ENCODE measurements around the gene CEBPG.
A peak's percentile ranks its signal among the peaks of the same experiment; 100 is the strongest.

CEBPG gene

GRCh38 chr19:33357556-33357955 lies 16.0 kb upstream of the CEBPG start:
- Histone ChIP-seq H3K27me3 (ENCODE audit: control insufficient read depth, insufficient read depth, low read length) (peaks cover 30% of the 10 kb centered on the region), H3K4me2 (ENCODE audit: low read length) (no peak overlapping the region), H3K9me3 (replicated peaks; ENCODE audit: low read length) (no peaks in the 10 kb centered on the region), H3K9ac (ENCODE audit: low read depth, low read length) (no peak overlapping the region), H3K4me3 (ENCODE audit: low read length) (no peak overlapping the region), H3K4me1 (ENCODE audit: control insufficient read depth, insufficient read depth, low read length) (no peaks in the 10 kb centered on the region), H3K36me3 (ENCODE audit: insufficient read depth, low read length) (no peaks in the 10 kb centered on the region)

- Histone ChIP-seq H3K4me1 (ENCODE audit: control insufficient read depth, insufficient read depth, low read length) (no peaks in the 10 kb centered on the region), H3K9me3 (replicated peaks; ENCODE audit: low read length) (no peaks in the 10 kb centered on the region), H3K27me3 (ENCODE audit: control insufficient read depth, insufficient read depth, low read length) (peaks cover 38% of the 10 kb centered on the region), H3K4me3 (ENCODE audit: low read length) (no peak overlapping the region), H3K9ac (ENCODE audit: low read depth, low read length) (no peak overlapping the region), H3K36me3 (ENCODE audit: insufficient read depth, low read length) (no peaks in the 10 kb centered on the region), H3K4me2 (ENCODE audit: low read length) (no peak overlapping the region)
These were observed 15.1 kb upstream of the CEBPG start for GRCh38 chr19:33358408-33358807.

GRCh38 chr19:33359581-33359980 lies 13.9 kb upstream of the CEBPG start:
- Histone ChIP-seq H3K4me2 (ENCODE audit: low read length) (no peak overlapping the region), H3K9me3 (replicated peaks; ENCODE audit: low read length) (no peaks in the 10 kb centered on the region), H3K4me1 (ENCODE audit: control insufficient read depth, insufficient read depth, low read length) (no peaks in the 10 kb centered on the region), H3K36me3 (ENCODE audit: insufficient read depth, low read length) (no peaks in the 10 kb centered on the region), H3K27me3 (ENCODE audit: control insufficient read depth, insufficient read depth, low read length) (peaks cover 49% of the 10 kb centered on the region), H3K4me3 (ENCODE audit: low read length) (no peak overlapping the region), H3K9ac (ENCODE audit: low read depth, low read length) (no peak overlapping the region)

GRCh38 chr19:33362508-33363228 lies 10.8 kb upstream of the CEBPG start:
- Histone ChIP-seq H3K9ac (ENCODE audit: low read depth, low read length) (no peak overlapping the region), H3K4me2 (ENCODE audit: low read length) (no peak overlapping the region), H3K4me3 (ENCODE audit: low read length) (no peak overlapping the region), H3K4me1 (ENCODE audit: control insufficient read depth, insufficient read depth, low read length) (peaks cover 1% of the 10 kb centered on the region), H3K27me3 (ENCODE audit: control insufficient read depth, insufficient read depth, low read length) (peaks cover 64% of the 10 kb centered on the region), H3K36me3 (ENCODE audit: insufficient read depth, low read length) (no peaks in the 10 kb centered on the region), H3K9me3 (replicated peaks; ENCODE audit: low read length) (no peaks in the 10 kb centered on the region)

GRCh38 chr19:33363476-33363875 lies 10.0 kb upstream of the CEBPG start:
- H3K9ac ChIP-seq (ENCODE audit: low read depth, low read length) = no peak overlapping the region
- H3K4me2 ChIP-seq (ENCODE audit: low read length) = no peak overlapping the region
- H3K4me1 ChIP-seq (ENCODE audit: control insufficient read depth, insufficient read depth, low read length) = peaks cover 9% of the 10 kb centered on the region
- H3K4me3 ChIP-seq (ENCODE audit: low read length) = no peak overlapping the region
- H3K9me3 ChIP-seq (replicated peaks; ENCODE audit: low read length) = no peaks in the 10 kb centered on the region
- peaks cover 64% of the 10 kb centered on the region for H3K27me3 ChIP-seq (ENCODE audit: control insufficient read depth, insufficient read depth, low read length)
- no peaks in the 10 kb centered on the region for H3K36me3 ChIP-seq (ENCODE audit: insufficient read depth, low read length)

- H3K4me2 ChIP-seq (ENCODE audit: low read length) = no peak overlapping the region
- H3K4me3 ChIP-seq (ENCODE audit: low read length) = no peak overlapping the region
- H3K27me3 ChIP-seq (ENCODE audit: control insufficient read depth, insufficient read depth, low read length) = peaks cover 50% of the 10 kb centered on the region
- H3K9me3 ChIP-seq (replicated peaks; ENCODE audit: low read length) = no peaks in the 10 kb centered on the region
- no peak overlapping the region for H3K9ac ChIP-seq (ENCODE audit: low read depth, low read length)
- no peaks in the 10 kb centered on the region for H3K36me3 ChIP-seq (ENCODE audit: insufficient read depth, low read length)
- peaks cover 11% of the 10 kb centered on the region for H3K4me1 ChIP-seq (ENCODE audit: control insufficient read depth, insufficient read depth, low read length)
These were observed 7.8 kb upstream of the CEBPG start for GRCh38 chr19:33365691-33366090.

GRCh38 chr19:33366127-33366526 lies 7.4 kb upstream of the CEBPG start:
- Histone ChIP-seq H3K9me3 (replicated peaks; ENCODE audit: low read length) (no peaks in the 10 kb centered on the region), H3K9ac (ENCODE audit: low read depth, low read length) (no peak overlapping the region), H3K4me3 (ENCODE audit: low read length) (no peak overlapping the region), H3K27me3 (ENCODE audit: control insufficient read depth, insufficient read depth, low read length) (peaks cover 45% of the 10 kb centered on the region), H3K4me1 (ENCODE audit: control insufficient read depth, insufficient read depth, low read length) (peaks cover 11% of the 10 kb centered on the region), H3K36me3 (ENCODE audit: insufficient read depth, low read length) (no peaks in the 10 kb centered on the region), H3K4me2 (ENCODE audit: low read length) (no peak overlapping the region)

- Histone ChIP-seq H3K4me3 (ENCODE audit: low read length) (no peak overlapping the region), H3K4me2 (ENCODE audit: low read length) (no peak overlapping the region), H3K36me3 (ENCODE audit: insufficient read depth, low read length) (no peaks in the 10 kb centered on the region), H3K4me1 (ENCODE audit: control insufficient read depth, insufficient read depth, low read length) (peaks cover 11% of the 10 kb centered on the region), H3K9ac (ENCODE audit: low read depth, low read length) (no peak overlapping the region), H3K27me3 (ENCODE audit: control insufficient read depth, insufficient read depth, low read length) (peaks cover 40% of the 10 kb centered on the region), H3K9me3 (replicated peaks; ENCODE audit: low read length) (no peaks in the 10 kb centered on the region)
These were observed 6.6 kb upstream of the CEBPG start for GRCh38 chr19:33366897-33367296.

GRCh38 chr19:33368074-33368864 lies 5.2 kb upstream of the CEBPG start:
- H3K4me1 ChIP-seq (ENCODE audit: control insufficient read depth, insufficient read depth, low read length) = peaks cover 15% of the 10 kb centered on the region
- peak overlapping the region; percentile 33 for H3K4me2 ChIP-seq (ENCODE audit: low read length)
- H3K4me3 ChIP-seq (ENCODE audit: low read length) = peak overlapping the region; percentile 5
- no peak overlapping the region for H3K9ac ChIP-seq (ENCODE audit: low read depth, low read length)
- no peaks in the 10 kb centered on the region for H3K36me3 ChIP-seq (ENCODE audit: insufficient read depth, low read length)
- H3K27me3 ChIP-seq (ENCODE audit: control insufficient read depth, insufficient read depth, low read length) = peaks cover 27% of the 10 kb centered on the region
- H3K9me3 ChIP-seq (replicated peaks; ENCODE audit: low read length) = no peaks in the 10 kb centered on the region

GRCh38 chr19:33370783-33371182 lies 2.7 kb upstream of the CEBPG start:
- H3K9me3 ChIP-seq (replicated peaks; ENCODE audit: low read length) = no peaks in the 10 kb centered on the region
- no peak overlapping the region for H3K4me3 ChIP-seq (ENCODE audit: low read length)
- H3K9ac ChIP-seq (ENCODE audit: low read depth, low read length) = no peak overlapping the region
- no peaks in the 10 kb centered on the region for H3K36me3 ChIP-seq (ENCODE audit: insufficient read depth, low read length)
- peaks cover 9% of the 10 kb centered on the region for H3K27me3 ChIP-seq (ENCODE audit: control insufficient read depth, insufficient read depth, low read length)
- peaks cover 28% of the 10 kb centered on the region for H3K4me1 ChIP-seq (ENCODE audit: control insufficient read depth, insufficient read depth, low read length)
- no peak overlapping the region for H3K4me2 ChIP-seq (ENCODE audit: low read length)

- H3K4me2 ChIP-seq (ENCODE audit: low read length) = peak overlapping the region; percentile 93
- no peaks in the 10 kb centered on the region for H3K27me3 ChIP-seq (ENCODE audit: control insufficient read depth, insufficient read depth, low read length)
- peak overlapping the region; percentile 98 for H3K9ac ChIP-seq (ENCODE audit: low read depth, low read length)
- peak overlapping the region; percentile 98 for H3K4me3 ChIP-seq (ENCODE audit: low read length)
- peaks cover 4% of the 10 kb centered on the region for H3K36me3 ChIP-seq (ENCODE audit: insufficient read depth, low read length)
- no peaks in the 10 kb centered on the region for H3K9me3 ChIP-seq (replicated peaks; ENCODE audit: low read length)
- peaks cover 29% of the 10 kb centered on the region for H3K4me1 ChIP-seq (ENCODE audit: control insufficient read depth, insufficient read depth, low read length)
These were observed 766 bp downstream of the CEBPG start for GRCh38 chr19:33374236-33374714.

Data from skeletal muscle satellite cell (primary cell).